Measurements from ENCODE around the gene IFITM1.
"Not testable (repeated sequence)": the region's sequence is repeated elsewhere in the genome, so short reads cannot be mapped to it uniquely, and the experiment has no call there.

GRCh38 chr11:314554-314875 lies 675 bp downstream of the IFITM1 start:
- TF ChIP-seq POLR2AphosphoS5, CTCF, POLR2A (IDR thresholded peaks at IDR 0.05): not testable (repeated sequence)

All from stomach (tissue), 4 donors.